GM21576 (cell line): ENCODE measurements around the gene CAB39.
A peak's percentile ranks its signal among the peaks of the same experiment; 100 is the strongest.

Experiments
- ATAC-seq: cut with Tn5 transposase; IDR thresholded peaks from one replicate; pipeline ENCODE4 v1.9.1; 2021; ENCODE audit warnings: mild to moderate bottlenecking, moderate library complexity; ENCODE audit not compliant: unreplicated experiment

The CAB39 gene

DNA sequence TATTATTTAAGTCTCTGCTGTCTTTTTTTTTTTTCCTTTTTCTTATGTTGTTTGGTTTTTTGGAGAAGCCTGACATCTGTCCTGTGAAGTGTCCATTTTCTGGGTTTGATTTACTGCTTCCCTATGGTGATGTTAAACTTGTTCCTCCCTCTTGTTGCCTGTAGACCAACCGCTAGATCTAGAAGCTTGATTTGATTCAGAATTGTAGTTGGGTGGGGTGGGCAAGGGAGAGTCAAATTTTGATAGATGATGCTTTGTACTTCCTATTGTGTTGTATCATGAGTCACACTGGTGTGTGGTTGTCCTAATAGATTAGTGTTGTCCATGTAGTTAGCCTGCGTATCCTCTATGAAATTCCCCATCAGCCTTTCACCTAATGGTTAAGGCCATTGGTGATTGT lies 35.4 kb downstream of the CAB39 start:
- no peak for ATAC-seq

DNA sequence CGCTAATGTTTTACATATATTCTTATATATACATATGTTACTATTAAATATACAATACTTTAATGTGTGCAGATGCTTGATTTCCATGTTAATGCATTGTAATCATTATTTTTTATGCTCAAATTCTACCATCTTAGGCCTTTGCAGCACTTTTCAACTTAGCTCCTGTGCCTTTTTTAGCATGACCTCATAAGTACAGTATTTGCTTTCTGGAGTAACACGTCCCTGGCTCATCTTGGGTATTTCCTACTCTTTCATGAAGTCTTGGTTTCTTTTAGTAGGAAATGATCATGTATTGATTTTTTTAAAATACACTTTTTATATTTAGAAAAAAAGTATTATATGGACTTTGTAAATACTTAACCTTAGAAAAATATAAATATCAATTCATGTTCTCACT lies 36.5 kb downstream of the CAB39 start:
- no peak for ATAC-seq

DNA sequence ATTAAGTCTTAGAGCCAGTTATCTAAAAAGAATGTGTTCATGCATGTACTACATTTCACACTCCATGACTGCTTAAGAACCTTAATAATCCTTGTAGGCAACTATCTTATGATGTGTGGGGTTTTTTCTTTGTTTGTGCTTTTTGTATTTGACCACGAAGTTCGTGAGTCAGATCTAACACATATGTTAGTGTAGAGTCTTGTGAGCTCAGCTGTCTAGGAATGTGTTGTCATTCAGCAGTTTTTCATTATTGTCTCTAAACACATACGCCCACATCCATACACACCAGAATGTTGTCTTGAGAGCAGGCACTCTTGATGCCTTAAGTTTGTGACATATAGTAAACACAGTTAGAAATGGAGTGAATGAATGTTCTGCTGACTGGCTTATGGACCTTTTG lies 38.4 kb downstream of the CAB39 start:
- ATAC-seq, result no peak

DNA sequence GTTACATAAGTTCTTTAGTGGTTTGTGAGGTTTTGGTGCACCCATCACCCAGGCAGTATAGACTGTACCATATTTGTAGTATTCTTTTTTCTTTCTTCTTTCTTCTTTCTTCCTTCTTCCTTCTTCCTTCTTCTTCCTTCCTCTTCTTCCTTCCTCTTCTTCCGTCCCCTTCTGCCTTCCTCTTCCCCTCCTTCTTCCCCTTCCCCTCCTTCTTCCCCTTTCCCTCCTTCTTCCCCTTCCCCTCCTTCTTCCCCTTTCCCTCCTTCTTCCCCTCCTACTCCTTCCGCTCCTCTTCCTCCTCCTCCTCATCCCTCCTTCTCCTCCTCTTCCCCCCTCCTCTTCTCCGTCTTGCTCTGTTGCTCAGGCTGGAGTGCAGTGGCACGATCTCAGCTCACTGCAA lies 41.6 kb downstream of the CAB39 start:
- ATAC-seq, result no peak

DNA sequence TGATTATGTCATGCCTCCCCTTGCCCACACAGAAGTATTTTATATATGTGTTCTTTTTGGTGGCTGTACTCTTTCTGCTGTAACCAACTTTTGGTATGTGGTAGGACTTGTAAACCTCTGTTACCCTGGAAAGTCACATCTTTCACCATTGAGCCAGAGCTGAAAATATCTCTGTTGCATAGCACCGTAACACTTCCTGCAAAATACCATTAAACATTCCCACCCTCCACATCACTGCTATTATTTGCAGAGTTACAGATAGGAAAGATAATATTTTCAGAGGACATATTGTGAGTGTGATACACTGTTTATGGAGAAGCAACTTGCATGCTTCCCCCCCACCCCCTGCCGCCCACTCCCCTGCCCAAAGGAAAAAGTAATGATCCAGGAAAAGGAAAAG lies 44.8 kb downstream of the CAB39 start:
- ATAC-seq, result no peak

DNA sequence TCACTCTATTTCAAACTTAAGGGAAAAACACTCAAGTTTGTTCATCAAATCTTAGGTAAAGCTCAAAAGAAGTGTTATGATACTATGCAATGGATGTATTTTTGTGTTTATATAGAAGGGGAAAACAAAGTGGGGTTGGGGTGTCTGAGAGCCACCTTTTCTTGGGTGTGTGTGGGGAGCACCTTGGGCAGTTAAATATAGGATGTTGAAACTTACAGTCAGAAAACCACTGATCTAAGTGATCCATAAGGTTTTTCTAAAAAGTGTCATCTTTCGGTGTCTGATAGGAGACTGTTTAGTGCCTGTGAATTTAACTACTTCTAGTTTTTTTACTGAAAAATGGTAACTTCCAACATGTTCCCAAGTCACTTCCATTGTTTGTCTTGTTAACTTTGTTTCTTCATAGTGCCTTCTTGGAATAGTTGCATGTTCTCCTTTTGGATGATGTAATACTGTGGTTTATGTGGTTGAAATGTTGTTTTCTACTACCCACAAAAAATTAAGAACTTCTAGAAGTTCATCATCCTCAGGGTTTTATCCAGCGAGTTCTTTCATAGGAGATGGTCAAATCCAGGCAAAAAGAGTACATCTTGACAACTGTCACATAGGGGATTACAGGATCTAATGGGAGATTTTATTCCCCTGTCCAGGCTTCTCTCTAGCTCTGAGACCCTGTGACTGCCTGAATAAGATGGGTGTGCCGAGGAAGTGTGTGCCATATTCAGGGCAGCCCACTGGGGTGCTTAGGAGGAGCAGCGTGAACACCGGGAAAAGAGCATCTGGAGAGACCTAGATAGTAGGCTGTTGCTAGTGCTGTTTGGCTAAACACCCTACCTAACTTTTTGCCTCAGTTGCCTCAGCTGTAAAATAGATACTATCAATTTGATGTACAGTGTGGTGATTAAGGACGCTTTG lies 46.2 kb downstream of the CAB39 start:
- no peak for ATAC-seq

DNA sequence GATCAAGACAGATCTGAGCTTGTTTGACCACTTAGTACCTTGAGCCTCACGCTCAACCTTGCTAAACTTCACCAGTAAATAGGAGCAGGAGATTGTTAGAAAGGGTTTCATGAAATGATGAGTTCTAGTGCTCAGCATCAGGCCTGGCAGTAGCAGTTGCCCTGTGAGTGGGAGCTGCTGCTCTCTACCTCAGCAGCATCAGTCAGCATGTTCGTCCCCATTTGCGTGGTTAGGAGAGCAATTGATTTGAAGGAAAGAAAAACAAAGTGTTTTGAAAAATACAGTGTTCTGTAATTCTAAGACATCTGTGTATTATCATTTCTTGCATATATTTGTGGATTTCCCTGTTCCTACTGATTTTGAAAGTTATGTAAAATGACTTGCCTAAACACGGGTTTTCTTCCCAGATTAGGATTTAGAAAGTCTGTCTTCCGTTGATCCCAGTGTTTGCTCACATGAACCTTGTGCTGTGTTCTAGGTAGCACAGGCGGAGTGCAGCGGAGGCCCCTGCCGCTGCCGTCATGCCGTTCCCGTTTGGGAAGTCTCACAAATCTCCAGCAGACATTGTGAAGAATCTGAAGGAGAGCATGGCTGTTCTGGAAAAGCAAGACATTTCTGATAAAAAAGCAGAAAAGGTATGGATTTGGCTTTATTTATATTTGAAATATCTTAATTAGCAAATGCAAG lies 47.0 kb downstream of the CAB39 start:
- ATAC-seq, result no peak

DNA sequence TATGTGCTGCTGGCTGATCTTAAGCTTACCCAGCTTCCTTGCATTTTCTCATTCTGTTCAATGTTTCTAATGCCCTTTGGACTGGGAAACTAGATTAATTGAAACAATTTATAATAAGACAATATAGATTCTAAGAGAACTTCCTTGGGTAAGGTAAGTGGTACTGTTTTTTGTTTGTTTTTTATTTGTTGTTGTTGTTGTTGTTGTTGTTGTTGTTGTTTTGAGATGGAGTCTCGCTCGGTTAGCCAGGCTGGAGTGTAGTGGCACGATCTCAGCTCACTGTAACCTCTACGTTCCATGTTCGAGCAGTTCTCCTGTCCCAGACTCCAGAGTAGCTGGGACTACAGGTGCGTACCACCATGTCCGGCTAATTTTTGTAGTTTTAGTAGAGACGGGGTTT lies 49.1 kb downstream of the CAB39 start:
- no peak for ATAC-seq

DNA sequence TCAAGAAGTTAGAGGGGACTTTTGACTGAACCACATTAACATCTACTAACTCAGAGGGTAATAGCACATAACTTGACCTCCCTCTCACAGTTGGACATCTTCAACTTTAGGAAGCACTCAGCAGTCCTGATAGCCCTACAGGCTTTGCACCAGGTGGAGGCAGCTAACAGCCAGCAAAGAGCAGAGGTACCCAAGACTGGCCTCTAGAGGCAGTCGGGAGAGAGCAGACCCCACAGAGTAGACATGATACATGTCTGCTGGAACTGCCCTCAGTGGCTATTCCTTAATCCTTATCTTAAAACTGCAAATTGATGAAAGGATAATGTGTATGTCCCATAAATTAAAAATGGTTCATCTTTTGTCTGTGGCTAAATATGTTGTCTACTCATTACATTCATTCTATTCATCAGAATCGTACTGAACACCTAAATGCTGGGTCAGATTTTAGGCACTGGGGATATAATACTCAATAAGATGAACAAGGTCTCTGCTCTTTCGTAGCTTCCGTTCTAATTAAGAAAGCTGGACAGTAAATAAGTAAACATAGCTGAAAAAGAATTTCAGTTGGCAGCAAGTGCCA lies 49.8 kb downstream of the CAB39 start:
- ATAC-seq, result peak; percentile 62

DNA sequence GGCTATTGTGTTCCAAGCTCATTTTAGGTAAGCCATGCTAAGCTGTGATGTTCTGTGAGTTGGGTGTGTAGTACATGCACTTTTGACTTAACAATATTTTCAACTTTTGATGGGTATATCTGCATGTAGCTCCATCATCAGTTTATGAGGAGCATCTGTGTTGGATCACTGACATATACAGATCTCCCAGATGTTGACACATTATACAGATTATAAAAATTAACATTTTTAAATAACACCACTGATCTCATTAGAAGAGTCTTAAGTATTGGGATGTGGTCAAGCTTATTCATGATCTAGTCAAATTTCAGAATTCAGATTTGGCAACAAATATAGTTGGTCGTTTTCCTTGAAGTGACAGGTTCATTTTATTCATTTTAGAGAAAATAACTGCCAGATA lies 51.7 kb downstream of the CAB39 start:
- no peak for ATAC-seq

DNA sequence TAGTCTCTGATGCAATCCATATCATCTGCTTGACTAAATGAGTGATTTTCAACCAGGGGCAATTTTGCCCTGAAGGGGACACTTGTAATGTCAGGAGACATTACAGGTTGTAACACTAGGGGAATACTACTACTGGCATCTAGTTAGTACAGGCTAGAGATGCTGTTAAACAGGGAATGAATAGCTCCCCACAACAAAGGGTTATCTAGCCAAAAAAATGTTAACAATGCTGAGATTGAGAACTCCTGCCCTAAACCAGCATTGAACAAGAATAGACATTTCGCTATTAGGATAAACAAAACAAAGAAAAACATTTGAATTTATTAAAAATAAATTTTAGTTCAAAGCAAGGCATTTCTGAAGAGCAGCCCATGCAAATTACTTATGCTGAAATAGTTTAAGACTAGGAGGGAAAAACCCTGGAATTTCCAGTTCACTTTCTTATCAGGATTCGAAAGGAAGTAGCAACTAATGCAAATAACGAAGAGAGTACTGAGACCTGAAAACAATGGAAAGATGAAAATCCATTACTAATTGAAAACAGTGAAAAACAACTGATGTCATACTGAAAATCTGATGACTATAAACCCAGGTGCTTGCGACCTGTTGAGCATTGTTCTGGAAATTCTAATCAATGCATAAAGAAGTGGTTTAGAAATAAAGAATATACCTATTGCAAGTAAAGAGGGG lies 53.1 kb downstream of the CAB39 start:
- no peak for ATAC-seq

DNA sequence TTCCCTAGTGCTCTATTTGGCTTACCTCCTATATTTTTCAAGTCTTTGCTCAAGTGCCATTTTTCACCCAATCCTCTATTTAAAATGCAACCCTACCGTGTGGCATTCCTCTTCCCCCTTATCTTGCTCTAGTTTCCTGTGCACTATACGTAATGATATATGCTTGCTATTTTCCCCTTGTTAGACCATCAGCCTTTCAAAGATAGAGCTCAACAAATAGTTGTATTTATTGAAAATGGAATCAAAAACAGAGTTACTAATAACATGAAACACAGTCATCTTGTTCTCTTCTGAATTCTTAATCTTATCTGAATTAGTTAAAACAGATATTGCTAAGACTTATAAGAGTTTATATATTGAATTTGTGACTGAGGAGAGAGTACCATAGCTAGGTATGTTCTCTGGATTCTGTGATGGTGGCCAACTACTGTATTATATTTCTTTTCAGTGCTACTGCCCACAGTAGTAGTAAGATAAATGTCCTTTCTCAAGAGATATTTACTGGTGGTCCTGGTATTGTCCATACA lies 55.3 kb downstream of the CAB39 start:
- no peak for ATAC-seq

DNA sequence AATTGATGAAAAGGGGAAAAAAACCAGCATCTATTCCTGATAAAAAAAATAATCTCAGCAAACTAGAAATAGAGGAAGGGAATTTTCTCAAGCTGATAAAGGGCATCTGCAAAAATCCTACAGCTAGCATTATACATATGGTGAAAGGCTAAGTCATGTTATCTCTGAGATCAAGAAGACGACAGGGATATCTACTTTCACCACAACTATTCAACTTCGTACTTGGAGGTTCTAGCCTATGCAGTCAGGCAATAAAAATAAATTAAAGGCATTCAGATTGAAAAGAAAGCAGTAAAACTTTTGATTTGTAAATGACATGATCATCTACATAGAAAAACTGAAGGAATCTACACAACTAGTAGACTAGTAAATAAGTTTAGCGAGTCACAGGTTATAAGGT lies 58.2 kb downstream of the CAB39 start:
- ATAC-seq, result no peak

DNA sequence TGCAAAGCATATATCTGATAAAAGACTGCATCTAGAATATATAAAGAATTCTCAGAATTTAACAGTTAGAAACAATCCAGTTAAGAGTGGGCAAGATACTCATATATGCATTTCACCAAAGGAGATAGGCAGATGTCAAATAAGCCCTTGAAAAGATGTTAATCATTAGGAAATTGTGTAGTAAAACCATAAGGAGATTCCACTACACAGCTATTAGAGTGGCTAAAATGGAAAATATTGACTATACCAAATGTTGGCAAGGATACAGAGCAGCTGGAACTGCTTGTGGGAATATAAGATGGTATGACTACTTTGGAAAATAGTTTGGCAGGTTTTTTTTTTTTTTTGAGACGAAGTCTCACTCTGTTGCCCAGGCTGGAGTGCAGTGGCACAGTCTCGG lies 59.5 kb downstream of the CAB39 start:
- ATAC-seq, result no peak

DNA sequence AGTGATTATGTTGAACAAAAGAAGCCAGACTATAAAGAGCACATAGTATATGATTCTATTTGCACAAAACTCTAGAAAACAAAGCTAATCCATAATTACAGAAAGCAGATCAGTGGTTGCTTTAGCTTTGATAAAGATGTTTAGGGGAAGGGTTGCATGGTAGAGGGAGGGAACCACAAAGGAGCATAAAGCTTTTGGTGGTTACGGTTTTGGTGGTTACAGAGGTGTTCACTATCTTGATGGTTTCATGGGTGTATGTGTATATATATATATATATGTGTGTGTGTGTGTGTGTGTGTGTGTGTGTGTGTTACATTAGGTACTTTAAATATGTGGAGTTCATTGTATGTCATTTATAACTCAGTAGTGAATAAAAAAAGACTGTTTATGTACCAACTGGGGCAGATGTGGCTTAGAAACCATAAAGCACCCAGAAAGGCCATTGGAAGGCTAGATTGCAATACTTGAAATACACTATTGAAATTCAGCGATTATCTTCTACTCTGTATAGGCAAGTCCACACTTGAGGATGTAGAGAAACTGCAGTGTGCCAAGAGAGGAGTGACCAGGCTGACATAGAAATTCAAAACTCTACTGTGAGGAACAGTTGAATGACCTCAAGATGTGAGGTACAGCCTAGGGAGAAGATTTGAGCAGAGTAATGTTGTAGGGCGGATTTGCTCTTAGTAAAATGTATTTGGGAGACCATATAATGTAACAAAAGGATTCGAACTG lies 60.6 kb downstream of the CAB39 start:
- no peak for ATAC-seq

DNA sequence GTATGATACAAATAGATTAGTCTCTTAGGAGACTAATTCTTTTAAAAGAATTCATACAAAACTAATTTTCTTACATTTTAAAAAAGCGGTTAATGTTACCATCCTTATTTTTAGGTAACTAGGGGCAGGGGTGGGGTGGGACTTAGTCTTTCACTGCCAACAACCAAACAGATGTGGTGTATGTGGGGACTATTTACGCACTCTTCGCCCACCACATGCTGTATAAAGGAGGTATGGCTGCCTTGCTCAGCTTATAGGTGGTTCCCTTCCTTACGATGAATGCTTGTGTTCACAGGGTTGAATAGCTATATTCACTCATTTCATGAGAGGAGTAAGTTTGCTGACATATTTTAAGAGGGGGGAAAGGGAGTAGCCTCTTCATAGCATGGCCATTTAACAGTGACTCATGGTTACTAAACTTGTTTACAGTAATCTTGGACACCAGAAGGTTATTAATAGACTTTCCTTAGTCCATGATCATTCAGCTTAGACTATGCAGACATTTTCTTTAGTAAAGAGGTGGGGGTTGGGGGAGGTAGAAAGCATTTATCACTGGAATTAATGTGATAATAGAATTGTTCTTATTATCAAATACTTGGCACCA lies 61.8 kb downstream of the CAB39 start:
- no peak for ATAC-seq

DNA sequence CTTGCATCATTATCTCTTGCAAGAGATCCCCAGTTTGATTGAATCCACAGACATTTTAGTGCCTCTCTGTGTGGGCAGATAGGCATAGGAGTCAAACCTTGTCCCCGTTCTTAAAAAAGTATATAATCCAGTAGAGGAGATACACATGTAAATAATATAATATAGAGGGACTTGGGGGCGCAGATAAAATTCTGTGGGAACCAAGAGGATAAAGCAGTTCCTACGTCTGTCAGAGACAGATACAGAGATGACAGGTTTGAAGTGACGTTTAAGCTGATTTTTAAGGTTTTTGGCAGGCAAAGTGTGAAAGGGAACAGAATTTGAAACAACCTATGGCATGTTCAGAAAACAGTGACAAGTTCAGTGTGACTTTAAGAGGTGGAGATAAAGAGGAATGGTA lies 63.1 kb downstream of the CAB39 start:
- no peak for ATAC-seq

DNA sequence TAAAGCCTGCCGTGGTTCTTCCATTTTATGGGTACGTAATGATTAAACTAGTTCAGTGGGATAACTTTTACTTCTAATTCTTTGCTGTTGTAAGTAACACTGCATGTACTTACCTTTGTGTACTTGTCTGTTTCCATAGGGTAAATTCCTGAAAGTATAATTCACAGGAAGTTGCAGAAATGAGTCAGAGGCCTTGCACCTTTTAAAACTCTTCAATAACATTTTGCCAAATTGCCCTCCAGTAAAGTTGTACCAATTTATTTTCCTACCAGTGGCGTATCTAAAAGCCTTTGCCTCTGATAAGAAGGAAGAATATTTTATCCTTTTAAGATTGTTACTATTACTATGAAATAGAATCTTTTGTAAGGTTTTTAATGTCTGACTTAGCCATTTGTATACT lies 65.1 kb downstream of the CAB39 start:
- ATAC-seq, result no peak

DNA sequence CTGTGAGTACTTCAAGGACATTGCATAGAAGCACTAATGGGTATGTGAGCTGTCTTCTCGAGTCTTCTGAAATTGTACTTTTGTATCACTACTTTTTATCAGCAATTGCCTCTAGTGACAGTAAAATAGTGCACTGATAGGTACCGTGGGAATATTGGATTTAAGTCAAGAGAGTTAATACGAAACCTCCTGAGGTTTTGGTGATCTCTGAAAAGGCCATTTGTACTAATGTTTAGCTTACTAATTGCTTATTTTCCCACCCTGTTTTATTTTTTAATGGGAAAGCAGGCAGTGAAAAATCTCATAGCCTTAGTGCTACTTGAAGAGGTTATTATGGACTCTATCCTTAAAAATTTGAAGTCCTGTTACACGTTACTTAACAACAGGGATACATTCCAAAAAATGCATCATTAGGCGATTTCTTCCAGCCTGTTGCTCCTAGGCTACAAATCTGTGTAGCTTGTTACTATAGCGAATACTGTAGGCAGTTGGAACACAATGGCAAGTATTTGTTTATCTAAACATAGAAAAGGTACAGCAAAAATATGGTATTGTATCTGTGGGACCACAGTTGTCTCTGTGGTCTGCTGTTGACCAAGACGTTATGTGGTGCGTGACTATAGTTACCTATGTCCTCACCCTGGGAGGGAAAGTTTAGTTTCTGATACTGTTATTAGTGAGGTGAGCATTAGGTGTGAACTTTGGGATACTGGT lies 65.9 kb downstream of the CAB39 start:
- no peak for ATAC-seq

DNA sequence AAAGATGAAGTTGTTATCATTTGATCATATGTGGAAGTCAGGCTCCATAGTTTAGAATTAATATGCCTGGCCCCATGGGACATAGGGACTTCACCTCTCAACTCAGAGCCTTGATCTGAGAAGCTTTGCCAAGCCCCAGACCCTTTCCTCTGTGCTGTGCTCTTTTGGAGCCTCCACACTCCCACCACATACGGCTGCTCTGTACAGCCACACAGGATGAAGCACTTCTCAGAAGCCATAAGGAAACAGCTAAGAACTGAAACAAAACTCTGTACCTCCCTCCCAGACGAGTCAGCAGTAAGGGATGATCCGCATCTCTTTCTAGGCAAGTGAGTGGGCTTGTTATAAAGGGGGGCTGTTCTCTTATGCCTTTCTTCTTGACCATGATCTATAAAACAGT lies 66.5 kb downstream of the CAB39 start:
- no peak for ATAC-seq
